HG03039 (cell line): ENCODE measurements around the gene XIAP.
A peak's percentile ranks its signal among the peaks of the same experiment; 100 is the strongest.
"Not testable (repeated sequence)": the region's sequence is repeated elsewhere in the genome, so short reads cannot be mapped to it uniquely, and the experiment has no call there.

ENCODE experiments used
- ATAC-seq: cut with Tn5 transposase; IDR thresholded peaks from one replicate; pipeline ENCODE4 v1.9.1; 2021; ENCODE audit warnings: mild to moderate bottlenecking, moderate library complexity; ENCODE audit not compliant: unreplicated experiment

XIAP gene

GRCh38 chrX:123873956-123874355, 14.1 kb downstream of the XIAP start:
- no peak for ATAC-seq

- ATAC-seq = no peak
Observed at GRCh38 chrX:123876177-123876576, 16.3 kb downstream of the XIAP start.

DNA sequence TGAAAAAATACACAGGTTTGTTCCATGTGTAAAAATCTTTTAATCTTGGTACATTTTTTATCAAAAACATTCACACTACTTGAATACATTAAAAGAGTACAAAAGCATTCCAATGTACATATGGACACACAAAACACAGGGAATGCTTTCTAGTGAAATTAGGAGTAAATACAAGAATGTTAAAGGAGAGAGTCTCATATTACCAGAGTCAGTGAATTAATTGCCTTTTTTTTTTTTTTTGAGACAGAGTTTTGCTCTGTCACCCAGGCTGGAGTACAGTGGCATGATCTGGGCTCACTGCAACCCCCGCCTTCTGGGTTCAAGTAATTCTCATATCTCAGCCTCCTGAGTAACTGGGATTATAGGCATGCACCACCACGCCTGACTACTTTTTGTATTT, 17.0 kb downstream of the XIAP start:
- ATAC-seq = no peak

- peak; percentile 67 for ATAC-seq
Observed at GRCh38 chrX:123878252-123878721, 18.4 kb downstream of the XIAP start.

- no peak for ATAC-seq
Observed at GRCh38 chrX:123881330-123881729, 21.5 kb downstream of the XIAP start.

- no peak for ATAC-seq
Observed at GRCh38 chrX:123882391-123882790, 22.5 kb downstream of the XIAP start.

GRCh38 chrX:123884809-123885408, 25.1 kb downstream of the XIAP start:
- ATAC-seq = no peak

DNA sequence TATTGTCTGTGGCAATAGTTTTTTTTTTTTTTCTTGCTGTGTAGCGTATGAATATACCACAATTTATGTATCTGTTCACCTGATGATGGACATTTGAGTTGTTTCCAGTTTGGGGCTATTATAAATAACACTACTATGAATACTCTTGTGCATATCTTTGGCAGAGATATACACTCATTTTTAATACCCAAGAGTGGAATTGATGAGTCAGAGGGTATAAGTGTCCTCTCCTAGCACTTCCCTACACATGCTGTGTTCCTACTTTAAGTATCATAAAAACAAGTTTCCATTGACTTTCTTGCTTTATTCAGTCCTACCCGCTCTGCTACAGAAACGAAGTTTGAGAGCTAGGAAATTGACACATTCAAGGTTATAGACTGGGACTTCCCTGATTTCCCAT, 39.8 kb downstream of the XIAP start:
- no peak for ATAC-seq

DNA sequence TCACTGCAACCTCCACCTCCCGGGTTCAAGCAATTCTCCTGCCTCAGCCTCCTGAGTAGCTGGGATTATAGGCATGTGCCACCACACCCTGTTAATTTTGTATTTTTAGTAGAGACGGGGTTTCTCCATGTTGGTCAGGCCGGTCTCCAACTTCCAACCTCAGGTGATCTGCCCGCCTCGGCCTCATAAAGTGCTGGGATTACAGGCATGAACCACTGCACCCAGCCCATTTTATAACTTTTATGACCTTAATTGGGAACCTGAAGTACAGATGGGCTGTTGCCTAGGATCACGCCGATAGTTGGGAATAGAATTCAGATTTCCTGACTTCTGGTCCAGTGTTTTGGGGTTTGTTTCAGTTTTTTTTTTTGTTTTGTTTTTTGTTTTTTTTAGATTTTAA, 43.4 kb downstream of the XIAP start:
- not testable (repeated sequence) for ATAC-seq

GRCh38 chrX:123905332-123905731, 45.5 kb downstream of the XIAP start:
- ATAC-seq = no peak

GRCh38 chrX:123906557-123907316, 46.9 kb downstream of the XIAP start:
- no peak for ATAC-seq

DNA sequence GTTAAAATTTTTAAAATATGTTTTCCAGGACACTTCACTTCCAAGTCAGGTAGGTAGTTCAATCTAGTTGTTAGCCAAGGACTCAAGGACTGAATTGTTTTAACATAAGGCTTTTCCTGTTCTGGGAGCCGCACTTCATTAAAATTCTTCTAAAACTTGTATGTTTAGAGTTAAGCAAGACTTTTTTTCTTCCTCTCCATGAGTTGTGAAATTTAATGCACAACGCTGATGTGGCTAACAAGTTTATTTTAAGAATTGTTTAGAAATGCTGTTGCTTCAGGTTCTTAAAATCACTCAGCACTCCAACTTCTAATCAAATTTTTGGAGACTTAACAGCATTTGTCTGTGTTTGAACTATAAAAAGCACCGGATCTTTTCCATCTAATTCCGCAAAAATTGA, 49.7 kb downstream of the XIAP start:
- no peak for ATAC-seq

DNA sequence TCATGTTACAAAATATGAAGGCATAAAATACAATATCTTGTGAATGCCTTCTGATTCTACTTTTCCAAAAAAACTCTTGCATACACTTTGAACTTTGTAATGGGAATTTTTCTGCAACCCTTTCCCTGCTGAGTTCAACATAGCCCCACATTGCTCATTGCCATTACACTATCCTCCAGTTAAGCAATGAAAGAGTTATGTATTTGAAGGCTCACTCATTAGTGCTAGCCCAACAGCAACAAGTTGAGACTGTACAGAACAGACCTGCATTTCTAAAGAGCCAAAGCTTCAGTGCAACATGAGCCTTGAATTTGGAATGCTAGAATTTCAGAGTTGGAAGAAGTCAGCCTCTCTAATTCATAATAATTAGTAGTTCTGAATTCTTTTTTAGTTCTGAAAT, 57.2 kb downstream of the XIAP start:
- no peak for ATAC-seq

DNA sequence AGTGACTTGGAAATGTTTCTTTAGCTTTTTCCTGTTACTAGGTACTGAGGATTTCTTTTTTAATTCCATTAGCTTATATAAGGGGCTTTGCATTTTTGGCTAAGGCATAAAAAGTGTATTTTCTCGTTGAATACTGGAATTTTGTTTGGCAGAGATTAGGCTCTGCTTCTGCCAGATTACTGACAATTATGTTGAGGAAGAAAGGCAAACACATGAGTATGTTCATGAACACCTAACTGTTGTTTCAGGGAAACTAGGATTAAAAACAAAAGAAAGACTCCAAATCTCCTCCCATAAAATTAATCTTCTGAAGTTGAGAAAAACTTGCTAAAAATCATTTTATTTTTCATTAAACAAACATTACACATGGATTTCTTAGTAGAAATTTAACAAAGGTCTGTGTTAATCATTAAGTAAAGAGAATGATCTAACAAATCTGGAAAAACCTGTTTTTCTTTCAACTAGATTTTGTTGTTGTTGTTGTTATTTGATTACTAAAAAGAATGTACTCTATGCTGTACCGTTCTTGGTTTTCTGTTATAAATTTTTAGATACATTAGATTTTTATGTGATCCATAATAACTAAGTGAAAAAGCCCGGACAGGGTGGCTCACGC, 58.4 kb downstream of the XIAP start:
- ATAC-seq = no peak

GRCh38 chrX:123920105-123920785, 60.4 kb downstream of the XIAP start:
- no peak for ATAC-seq

GRCh38 chrX:123923211-123923610, 63.4 kb downstream of the XIAP start:
- ATAC-seq = no peak

DNA sequence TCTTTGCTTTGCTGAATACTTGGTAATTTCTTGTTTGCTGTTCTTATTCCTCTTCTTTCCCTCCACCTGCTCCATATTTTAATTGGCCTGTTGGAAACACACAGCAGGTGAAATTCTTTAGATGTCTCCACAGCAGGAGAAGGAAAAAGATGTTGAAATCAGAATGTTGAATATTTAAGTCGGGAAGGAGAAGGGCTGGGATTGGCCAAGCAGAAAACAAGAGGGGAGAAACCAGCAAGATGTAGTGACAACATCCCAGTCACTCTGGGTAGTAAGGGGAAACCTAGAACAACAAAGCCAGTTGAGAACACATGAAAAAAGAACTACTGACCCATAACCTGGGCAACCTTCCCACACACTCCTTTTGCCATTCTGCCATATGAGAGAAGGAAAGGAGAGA, 64.3 kb downstream of the XIAP start:
- ATAC-seq = no peak

DNA sequence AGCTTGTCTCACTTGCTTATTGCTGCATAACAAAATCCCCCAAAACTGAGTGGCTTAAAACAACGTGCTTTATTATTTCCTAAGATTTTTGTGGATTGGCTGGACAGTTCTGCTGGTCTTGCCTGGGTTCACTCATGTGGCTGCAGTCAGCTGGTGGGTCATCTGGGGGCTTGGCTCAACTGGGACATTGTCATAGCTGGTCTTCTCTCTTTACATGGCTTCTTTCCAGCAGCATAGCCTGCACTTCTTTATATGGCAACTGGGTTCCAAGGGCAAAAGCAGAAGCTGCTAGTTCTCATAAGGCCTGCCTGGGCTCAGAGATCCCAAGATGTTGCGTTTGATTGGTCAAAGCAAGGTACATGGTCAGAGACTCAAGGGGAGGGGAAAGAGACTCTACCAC, 68.0 kb downstream of the XIAP start:
- ATAC-seq = no peak

DNA sequence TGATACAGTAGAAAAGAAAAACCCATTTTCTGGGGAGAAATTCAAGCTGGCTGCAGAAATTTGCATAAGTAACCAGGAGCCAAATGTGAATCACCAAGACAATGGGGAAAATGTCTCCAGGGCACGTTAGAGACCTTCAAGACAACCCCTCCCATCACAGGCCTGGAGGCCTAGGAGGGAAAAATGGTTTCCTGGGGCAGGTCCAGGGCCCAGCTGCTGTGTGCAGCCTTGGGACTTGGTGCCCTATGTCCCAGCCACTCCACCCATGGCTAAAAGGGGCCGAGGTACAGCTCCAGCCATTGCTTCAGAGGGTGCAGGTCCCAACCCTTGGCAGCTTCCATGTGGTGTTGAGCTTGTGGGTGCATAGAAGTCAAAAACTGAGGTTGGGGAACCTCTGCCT, 72.2 kb downstream of the XIAP start:
- ATAC-seq = not testable (repeated sequence)

- no peak for ATAC-seq
Observed at GRCh38 chrX:123943074-123943473, 83.2 kb downstream of the XIAP start.

DNA sequence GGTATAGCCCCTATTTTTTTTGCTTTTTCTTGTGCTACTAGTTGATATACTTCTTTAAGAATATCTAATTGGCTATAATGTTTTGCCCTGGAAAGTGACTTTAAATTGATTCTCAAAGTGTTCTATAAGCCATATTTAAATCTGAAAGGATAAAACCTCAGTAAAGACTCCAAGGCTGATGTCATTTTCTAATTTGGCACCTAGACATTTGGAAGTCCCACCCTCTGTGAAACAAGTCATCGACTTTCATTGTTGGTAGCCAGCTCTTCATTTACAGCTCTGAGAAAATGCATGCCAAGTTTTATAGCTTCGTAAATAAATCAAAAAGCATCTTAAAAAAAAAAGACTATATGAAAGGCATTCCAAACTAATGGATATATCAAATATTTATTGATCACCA, 83.6 kb downstream of the XIAP start:
- ATAC-seq = no peak

DNA sequence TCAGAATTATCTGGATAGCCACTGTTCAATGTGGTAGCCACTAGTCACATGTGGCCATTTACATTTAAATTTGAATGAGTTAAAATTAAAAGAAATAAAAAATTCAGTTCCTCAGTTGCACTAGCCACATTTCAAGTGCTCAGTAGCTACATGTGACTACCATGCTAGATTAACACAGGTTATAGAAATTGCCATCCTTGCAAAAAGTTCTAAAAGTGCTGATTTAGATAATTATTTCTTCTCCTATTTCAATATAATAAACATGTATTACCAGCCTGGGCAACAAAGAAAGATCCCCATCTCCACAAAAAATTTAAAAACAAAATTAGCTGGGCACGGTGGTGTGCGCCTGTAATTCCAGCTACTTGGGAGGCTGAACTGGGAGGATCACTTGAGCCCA, 90.0 kb downstream of the XIAP start:
- no peak for ATAC-seq
